Activated T-cell treated with anti-CD3 and anti-CD28 coated beads, Interleukin-2, amount 50 U/mL, for 4 hours (primary cell): Measurements from ENCODE around the gene GIMAP7. TPM values are rescaled to one million over a fixed set of nuclear protein-coding genes. Genes with fewer than 3 reads are reported as not detected.
"Not testable (repeated sequence)": the region's sequence is repeated elsewhere in the genome, so short reads cannot be mapped to it uniquely, and the experiment has no call there.

Experiments
- ATAC-seq, 2 donors: fragments of 200-7000 bp; cut with Tn5 transposase; one replicate each; pipeline ENCODE4 v1.10.0; 2021
- DNase-seq: peaks from one replicate; pipeline ENCODE4 v3.0.0-alpha.2; 2020
- H3K27me3 Mint-ChIP-seq: one replicate; pipeline ENCODE4 v1.8.0; 2021; ENCODE audit warnings: low read depth, mixed read lengths
- H3K36me3 Mint-ChIP-seq: one replicate; pipeline ENCODE4 v1.8.0; 2022; ENCODE audit warnings: mixed read lengths; ENCODE audit not compliant: insufficient read depth
- H3K4me1 Mint-ChIP-seq: one replicate; pipeline ENCODE4 v1.8.0; 2021; ENCODE audit warnings: low read depth, mixed read lengths
- H3K4me3 Mint-ChIP-seq: one replicate; pipeline ENCODE4 v1.8.0; 2021; ENCODE audit warnings: mild to moderate bottlenecking, moderate library complexity, mixed read lengths
- H3K9me3 Mint-ChIP-seq: one replicate; pipeline ENCODE4 v1.8.0; 2021; ENCODE audit warnings: mixed read lengths
- total RNA-seq, 3 donors: library from RNA; stranded (reverse); gene quantifications; one replicate each; pipeline ENCODE4 v1.2.1, GENCODE V29; 2021

The GIMAP7 gene
- 10 to 100 TPM; 23.9 to 28.3 (median 25.0) TPM for total RNA-seq

GRCh38 chr7:150514748-150515222 lies at the start of gene GIMAP7:
Gene GIMAP7, plus strand, starts transcription at chr7:150514872. Its CDS starts 5,103 bp downstream, at chr7:150519975.
- DNase-seq, result peak; percentile 50
- Mint-ChIP-seq H3K9me3 (peaks cover 10% of the 10 kb centered on the region), H3K4me3 (peak within 1 kb of the TSS; percentile 95), H3K4me1 (peaks cover 57% of the 10 kb centered on the region), H3K27me3 (no peaks in the 10 kb centered on the region), H3K36me3 (peaks cover 11% of the 10 kb centered on the region)
- ATAC-seq, result peak; percentile 77 to 78

DNA sequence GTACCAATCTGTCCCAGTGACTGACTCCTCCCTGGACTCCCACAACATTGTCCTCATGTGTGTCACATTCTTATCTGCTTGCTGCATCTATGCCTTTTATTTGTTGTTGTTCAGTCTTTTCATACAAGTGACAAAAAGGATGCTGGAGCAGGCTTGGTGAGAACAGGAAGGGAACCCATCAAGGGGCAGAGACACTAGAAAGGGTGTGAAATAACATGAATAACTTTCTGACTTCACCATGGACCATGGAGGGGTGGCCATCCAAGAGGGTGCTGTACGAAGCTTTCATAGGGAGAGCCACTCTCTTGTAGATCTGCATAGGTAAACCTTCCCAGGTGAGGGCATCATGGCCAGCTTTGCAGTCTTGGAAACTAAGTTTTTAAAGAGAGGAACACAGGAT lies 49.7 kb upstream of the GIMAP7 start:
- ATAC-seq, result no peak
- H3K36me3 Mint-ChIP-seq, result peaks cover 69% of the 10 kb centered on the region
- H3K4me1 Mint-ChIP-seq, result peaks cover 82% of the 10 kb centered on the region
- H3K4me3 Mint-ChIP-seq, result no peak overlapping the region
- peaks cover 39% of the 10 kb centered on the region for H3K9me3 Mint-ChIP-seq
- H3K27me3 Mint-ChIP-seq, result no peaks in the 10 kb centered on the region
- no peak for DNase-seq

DNA sequence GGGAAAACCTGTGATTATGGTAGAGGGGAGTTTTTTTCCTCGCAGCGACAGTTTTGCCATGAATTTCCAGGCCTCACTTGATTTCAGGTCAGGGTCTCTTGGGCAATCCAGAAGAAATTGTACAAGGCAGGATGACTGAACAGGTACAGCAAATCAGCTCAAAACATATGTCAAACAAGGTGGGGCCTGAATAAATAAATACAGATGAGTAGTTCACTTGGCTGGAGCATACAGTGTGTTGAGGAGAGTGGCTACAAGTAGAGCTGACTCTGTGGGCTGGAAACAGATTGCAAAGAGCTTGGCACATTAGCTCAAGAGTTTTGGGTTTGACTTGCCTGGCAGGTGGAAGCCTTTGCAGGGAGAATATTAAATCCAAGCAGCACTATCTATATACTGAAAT lies 49.3 kb upstream of the GIMAP7 start:
- Mint-ChIP-seq H3K36me3 (peaks cover 65% of the 10 kb centered on the region), H3K9me3 (peaks cover 36% of the 10 kb centered on the region)

GRCh38 chr7:150466477-150466876 lies 48.2 kb upstream of the GIMAP7 start:
- DNase-seq (no peak), ATAC-seq (no peak)
- no peaks in the 10 kb centered on the region for H3K27me3 Mint-ChIP-seq
- no peak overlapping the region for H3K4me3 Mint-ChIP-seq
- H3K4me1 Mint-ChIP-seq, result peaks cover 84% of the 10 kb centered on the region
- peaks cover 25% of the 10 kb centered on the region for H3K9me3 Mint-ChIP-seq
- peaks cover 60% of the 10 kb centered on the region for H3K36me3 Mint-ChIP-seq

More for the DNA sequence above, 49.3 kb upstream of the GIMAP7 start:
- H3K4me1 Mint-ChIP-seq, result peaks cover 84% of the 10 kb centered on the region
- no peak overlapping the region for H3K4me3 Mint-ChIP-seq
- no peak for ATAC-seq
- H3K27me3 Mint-ChIP-seq, result no peaks in the 10 kb centered on the region
- DNase-seq, result no peak

GRCh38 chr7:150468241-150468640 lies 46.4 kb upstream of the GIMAP7 start:
- H3K9me3 Mint-ChIP-seq, result peaks cover 8% of the 10 kb centered on the region
- H3K27me3 Mint-ChIP-seq, result no peaks in the 10 kb centered on the region
- H3K4me3 Mint-ChIP-seq, result peak overlapping the region; percentile 25
- no peak for DNase-seq
- peaks cover 52% of the 10 kb centered on the region for H3K36me3 Mint-ChIP-seq
- peaks cover 85% of the 10 kb centered on the region for H3K4me1 Mint-ChIP-seq
- peak; percentile 86 to 88 for ATAC-seq

DNA sequence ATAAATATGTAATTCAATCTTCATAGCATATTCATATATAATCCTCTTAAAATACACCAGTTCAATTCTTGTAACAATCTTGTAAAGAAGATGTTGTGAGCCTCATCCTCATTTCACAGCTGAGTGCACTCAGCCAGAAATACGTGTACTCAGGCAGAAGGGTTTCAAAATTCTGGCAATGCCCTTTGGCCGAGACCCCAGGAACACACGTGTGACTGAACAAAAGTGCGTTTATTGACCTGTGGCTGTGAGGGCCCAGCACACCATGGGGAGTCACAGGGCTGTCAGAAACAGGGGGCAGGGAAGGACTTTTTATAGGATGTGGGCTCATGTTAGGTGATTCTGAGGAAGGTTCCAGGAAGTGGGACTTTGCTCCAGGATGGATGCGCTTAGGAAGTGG lies 42.8 kb upstream of the GIMAP7 start:
- DNase-seq, result no peak
- peaks cover 77% of the 10 kb centered on the region for H3K4me1 Mint-ChIP-seq
- H3K36me3 Mint-ChIP-seq, result peaks cover 62% of the 10 kb centered on the region
- H3K4me3 Mint-ChIP-seq, result no peak overlapping the region
- ATAC-seq, result no peak
- H3K9me3 Mint-ChIP-seq, result peaks cover 5% of the 10 kb centered on the region
- H3K27me3 Mint-ChIP-seq, result no peaks in the 10 kb centered on the region

GRCh38 chr7:150473902-150474301 lies 40.8 kb upstream of the GIMAP7 start:
- DNase-seq (no peak), ATAC-seq (no peak)
- peaks cover 5% of the 10 kb centered on the region for H3K9me3 Mint-ChIP-seq
- H3K36me3 Mint-ChIP-seq, result peaks cover 57% of the 10 kb centered on the region
- no peak overlapping the region for H3K4me3 Mint-ChIP-seq
- H3K27me3 Mint-ChIP-seq, result no peaks in the 10 kb centered on the region
- peaks cover 79% of the 10 kb centered on the region for H3K4me1 Mint-ChIP-seq

- no peak for DNase-seq
- Mint-ChIP-seq H3K36me3 (peaks cover 47% of the 10 kb centered on the region), H3K27me3 (no peaks in the 10 kb centered on the region), H3K9me3 (peaks cover 5% of the 10 kb centered on the region), H3K4me3 (peak overlapping the region; percentile 41), H3K4me1 (peaks cover 83% of the 10 kb centered on the region)
- peak in 1 of 2 donors; percentile 33 for ATAC-seq
Measured at GRCh38 chr7:150476285-150476684, 38.4 kb upstream of the GIMAP7 start.

DNA sequence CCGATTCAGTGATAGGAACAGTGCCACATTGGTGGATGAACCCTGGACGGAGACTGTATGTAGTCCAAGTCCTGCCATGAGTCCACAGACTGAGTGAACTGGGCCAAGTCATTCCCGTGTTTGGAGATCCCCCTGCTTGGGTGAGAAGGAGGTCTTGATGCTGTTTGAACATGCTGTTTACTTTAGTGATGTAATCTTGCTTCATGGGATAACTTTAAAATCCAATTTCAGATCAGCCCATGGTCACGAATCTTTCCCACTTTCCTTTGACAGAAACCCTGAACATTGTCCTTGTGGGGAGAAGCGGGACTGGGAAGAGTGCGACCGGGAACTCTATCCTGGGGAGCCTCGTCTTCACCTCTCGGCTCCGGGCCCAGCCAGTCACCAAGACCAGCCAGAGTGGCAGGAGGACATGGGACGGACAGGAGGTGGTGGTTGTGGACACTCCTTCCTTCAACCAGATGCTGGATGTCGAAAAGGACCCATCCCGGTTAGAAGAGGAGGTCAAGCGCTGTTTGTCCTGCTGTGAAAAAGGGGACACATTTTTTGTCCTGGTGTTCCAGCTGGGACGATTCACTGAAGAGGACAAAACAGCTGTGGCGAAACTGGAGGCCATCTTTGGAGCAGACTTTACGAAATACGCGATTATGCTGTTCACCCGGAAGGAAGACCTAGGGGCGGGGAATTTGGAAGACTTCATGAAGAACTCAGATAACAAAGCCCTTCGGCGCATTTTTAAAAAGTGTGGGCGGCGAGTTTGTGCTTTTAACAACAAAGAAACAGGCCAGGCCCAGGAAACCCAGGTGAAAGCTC lies 37.6 kb upstream of the GIMAP7 start:
- DNase-seq, result peak; percentile 43
- Mint-ChIP-seq H3K4me3 (no peak overlapping the region), H3K36me3 (peaks cover 46% of the 10 kb centered on the region), H3K27me3 (no peaks in the 10 kb centered on the region), H3K4me1 (peaks cover 86% of the 10 kb centered on the region), H3K9me3 (peaks cover 5% of the 10 kb centered on the region)
- ATAC-seq, result no peak

- H3K9me3 Mint-ChIP-seq, result peaks cover 5% of the 10 kb centered on the region
- H3K27me3 Mint-ChIP-seq, result no peaks in the 10 kb centered on the region
- H3K4me1 Mint-ChIP-seq, result peaks cover 92% of the 10 kb centered on the region
- ATAC-seq (peak; percentile 50 to 67), DNase-seq (no peak)
- peak overlapping the region; percentile 48 for H3K4me3 Mint-ChIP-seq
- H3K36me3 Mint-ChIP-seq, result peaks cover 35% of the 10 kb centered on the region
Measured at GRCh38 chr7:150479023-150479716, 35.5 kb upstream of the GIMAP7 start.

- peaks cover 96% of the 10 kb centered on the region for H3K4me1 Mint-ChIP-seq
- DNase-seq, result peak; percentile 30
- peak overlapping the region; percentile 78 for H3K4me3 Mint-ChIP-seq
- H3K9me3 Mint-ChIP-seq, result no peaks in the 10 kb centered on the region
- ATAC-seq, result peak; percentile 33 to 49
- H3K27me3 Mint-ChIP-seq, result no peaks in the 10 kb centered on the region
- H3K36me3 Mint-ChIP-seq, result peaks cover 16% of the 10 kb centered on the region
Measured at GRCh38 chr7:150481186-150481920, 33.3 kb upstream of the GIMAP7 start.

GRCh38 chr7:150481922-150482321 lies 32.8 kb upstream of the GIMAP7 start:
- Mint-ChIP-seq H3K27me3 (no peaks in the 10 kb centered on the region), H3K4me3 (peak overlapping the region; percentile 78), H3K4me1 (peaks cover 95% of the 10 kb centered on the region), H3K9me3 (peaks cover 3% of the 10 kb centered on the region), H3K36me3 (peaks cover 14% of the 10 kb centered on the region)
- no peak for ATAC-seq
- no peak for DNase-seq

- Mint-ChIP-seq H3K4me3 (peak overlapping the region; percentile 73), H3K4me1 (peaks cover 94% of the 10 kb centered on the region)
- ATAC-seq, H3K36me3 Mint-ChIP-seq, H3K27me3 Mint-ChIP-seq, H3K9me3 Mint-ChIP-seq, DNase-seq: not testable (repeated sequence)
Measured at GRCh38 chr7:150483514-150483913, 31.2 kb upstream of the GIMAP7 start.

DNA sequence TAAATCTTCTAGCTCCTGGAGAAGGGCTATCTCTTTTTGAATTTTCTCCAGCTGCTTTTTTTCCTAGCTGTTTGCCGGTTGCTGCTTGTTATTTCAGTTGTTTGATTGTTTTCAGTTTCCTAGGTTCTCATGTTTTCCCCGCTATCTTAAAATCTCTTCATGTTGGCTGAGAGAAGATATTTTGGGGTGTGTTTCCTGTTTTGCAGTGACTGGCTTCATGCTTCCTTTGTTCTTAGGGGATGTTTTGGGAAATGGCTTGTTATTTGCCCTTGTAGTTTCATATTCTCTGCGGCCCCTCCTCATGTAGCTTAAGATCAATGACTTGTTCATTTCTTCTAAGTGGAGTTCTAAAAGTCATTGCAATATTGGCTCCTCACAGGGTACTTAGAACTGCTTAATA lies 30.6 kb upstream of the GIMAP7 start:
- H3K9me3 Mint-ChIP-seq, H3K27me3 Mint-ChIP-seq, H3K36me3 Mint-ChIP-seq, DNase-seq: not testable (repeated sequence)
- peaks cover 91% of the 10 kb centered on the region for H3K4me1 Mint-ChIP-seq
- peak overlapping the region; percentile 73 for H3K4me3 Mint-ChIP-seq
- peak; percentile 58 to 66 for ATAC-seq
